A673 (cell line): ENCODE measurements around the gene NOX4.

ENCODE experiments used
- CTCF ChIP-seq: fragments of 300-800, 200-600 bp; sonication (generic); conservative IDR thresholded peaks from 2 replicates; pipeline ENCODE4 v1.5.1; 2017; ENCODE audit warnings: low read depth, mild to moderate bottlenecking, antibody characterized with exemption, low read length, moderate library complexity, mixed read lengths
- EZH2 ChIP-seq: fragments of 200-600 bp; sonication (generic); IDR thresholded peaks from 2 replicates; pipeline ENCODE4 v1.6.1; 2017; ENCODE audit warnings: borderline replicate concordance, low read depth, mild to moderate bottlenecking, mixed read lengths, antibody characterized with exemption, low read length; ENCODE audit not compliant: poor library complexity, severe bottlenecking

- TF ChIP-seq CTCF = no peak
- no peak for TF ChIP-seq EZH2
Observed at GRCh38 chr11:89503422-89503821, 12.2 kb upstream of the NOX4 start.
